T-helper 22 cell (primary cell): ENCODE results near the gene HMGCS2.
"Not testable (repeated sequence)": the region's sequence is repeated elsewhere in the genome, so short reads cannot be mapped to it uniquely, and the experiment has no call there.

ENCODE experiments used
- DNase-seq: peaks from one replicate; pipeline ENCODE4 v3.0.0-alpha.2; 2020; ENCODE audit warnings: low read depth

The HMGCS2 gene

DNA sequence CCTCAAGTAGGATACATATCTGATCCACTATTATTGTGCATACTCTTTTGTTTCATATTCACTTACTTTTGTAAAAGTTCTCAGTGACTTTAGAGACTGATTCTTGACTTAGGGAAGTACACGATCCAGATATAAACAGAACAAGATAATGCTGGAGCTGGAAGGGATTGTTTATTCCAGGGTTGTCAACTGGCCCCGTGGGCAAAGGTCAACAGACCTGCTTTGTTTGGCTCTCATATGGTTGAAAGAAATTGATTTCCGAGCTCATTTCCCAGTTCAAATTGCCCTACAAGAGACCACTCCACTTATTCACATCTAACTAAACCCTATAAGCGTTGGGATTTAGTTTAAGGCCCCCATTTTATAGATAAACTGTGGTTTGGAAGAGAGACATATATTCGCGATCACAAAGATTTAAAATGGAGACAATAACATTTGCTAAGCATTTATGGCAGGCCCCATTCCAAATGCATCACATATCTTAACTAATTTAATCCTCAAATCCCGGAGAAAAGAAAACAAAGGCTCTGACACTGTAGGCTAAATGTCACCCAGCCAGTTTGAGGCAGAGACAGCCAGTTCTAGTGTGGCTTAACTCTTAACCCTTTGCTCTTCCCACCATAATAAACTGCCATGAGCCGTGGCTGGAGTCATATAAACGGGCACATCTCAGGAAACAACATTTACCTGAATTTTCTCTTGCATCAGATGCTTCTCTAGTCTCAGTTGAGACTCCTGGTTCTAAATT lies 21.9 kb upstream of the HMGCS2 start:
- DNase-seq = no peak

DNA sequence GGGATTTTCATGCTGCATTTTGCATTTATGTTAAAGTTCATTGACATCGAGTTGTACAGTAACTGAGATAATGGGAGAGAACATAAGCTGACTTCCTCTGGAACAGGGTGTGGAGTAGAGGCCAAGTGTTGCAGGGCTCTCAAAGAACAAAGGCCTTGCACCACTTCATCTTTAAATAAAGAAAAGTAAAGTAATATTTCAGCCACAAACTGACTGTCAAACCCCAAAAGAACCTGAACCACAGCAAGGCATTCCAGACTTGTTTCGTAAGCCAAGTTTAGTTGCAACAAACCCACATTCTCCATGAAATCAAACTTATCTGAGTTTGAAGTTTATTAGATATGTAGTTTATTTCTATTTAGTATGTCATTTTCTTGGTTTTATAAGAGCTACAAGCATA lies 19.1 kb upstream of the HMGCS2 start:
- no peak for DNase-seq

DNA sequence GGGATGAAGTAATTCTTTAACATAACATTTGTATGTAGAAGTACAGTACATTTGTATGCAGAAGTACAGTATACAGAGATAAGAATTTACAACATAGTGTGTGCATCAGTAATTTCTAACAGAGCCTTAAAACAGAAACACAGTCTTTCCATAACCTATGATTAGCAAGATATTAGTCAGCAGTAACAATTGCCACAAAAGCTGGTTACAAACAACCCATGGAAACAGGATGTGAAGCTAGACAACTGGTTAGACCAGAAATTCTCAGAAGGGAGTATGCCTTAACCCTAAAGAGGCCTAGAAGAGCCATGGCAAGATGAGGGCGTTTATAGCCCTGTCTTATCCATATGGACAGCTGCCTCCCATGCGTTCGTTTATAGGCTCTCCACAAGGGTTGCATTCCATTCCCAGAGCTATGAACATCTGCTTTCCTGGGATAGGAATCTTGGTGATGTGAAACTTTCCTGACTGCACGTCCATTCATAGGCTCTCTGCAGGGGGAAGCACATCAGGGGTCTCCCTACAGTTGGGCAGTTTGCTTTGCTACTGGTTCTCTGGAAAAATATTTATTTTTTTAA lies 17.9 kb upstream of the HMGCS2 start:
- DNase-seq = not testable (repeated sequence)

DNA sequence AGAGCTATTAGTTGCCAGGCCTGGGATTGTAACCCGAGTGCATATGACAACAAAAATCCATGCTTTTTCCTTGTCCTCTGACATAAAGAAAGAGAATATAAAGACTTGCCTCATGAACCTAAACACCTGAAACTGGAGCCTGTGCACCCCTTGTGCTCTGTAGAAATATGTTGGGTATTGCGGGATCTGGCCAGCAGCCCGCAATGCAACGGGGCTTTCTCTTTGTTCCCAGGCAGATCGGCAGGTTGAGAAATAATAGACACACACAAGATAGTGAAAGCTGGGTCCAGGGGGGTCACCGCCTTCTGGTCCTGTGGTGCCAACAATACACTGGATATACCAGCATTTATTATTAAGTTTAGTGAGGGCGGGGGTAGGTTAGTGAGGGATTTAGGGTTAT lies 17.3 kb upstream of the HMGCS2 start:
- DNase-seq = not testable (repeated sequence)

DNA sequence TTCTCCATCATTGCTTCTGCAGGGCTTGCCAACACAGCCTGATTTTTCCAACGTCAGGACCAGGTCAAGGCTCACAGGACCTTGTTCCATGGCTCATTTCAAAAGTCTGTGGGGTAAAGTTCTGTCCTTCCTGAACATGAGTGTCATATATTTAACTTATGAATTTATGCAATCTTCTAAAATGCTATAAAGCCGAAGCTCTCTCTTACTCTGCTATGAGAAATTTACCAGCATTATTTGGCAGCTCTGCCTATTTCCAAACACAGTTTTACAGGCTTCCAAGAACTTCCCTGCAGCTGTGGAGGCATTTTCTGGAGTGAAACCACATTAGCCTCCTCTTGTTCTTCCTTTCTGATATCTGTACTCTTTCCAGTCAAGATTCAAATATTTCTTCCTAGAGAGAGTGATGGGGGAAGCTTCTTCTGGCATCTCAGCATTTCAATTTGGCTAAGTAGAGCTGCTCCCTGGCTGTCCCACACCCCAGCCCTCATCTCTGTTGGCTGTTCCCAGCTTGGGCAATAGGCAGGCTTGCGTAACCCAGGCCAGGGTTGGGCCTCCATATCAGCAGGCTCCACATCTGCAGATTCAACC lies 15.6 kb upstream of the HMGCS2 start:
- no peak for DNase-seq

DNA sequence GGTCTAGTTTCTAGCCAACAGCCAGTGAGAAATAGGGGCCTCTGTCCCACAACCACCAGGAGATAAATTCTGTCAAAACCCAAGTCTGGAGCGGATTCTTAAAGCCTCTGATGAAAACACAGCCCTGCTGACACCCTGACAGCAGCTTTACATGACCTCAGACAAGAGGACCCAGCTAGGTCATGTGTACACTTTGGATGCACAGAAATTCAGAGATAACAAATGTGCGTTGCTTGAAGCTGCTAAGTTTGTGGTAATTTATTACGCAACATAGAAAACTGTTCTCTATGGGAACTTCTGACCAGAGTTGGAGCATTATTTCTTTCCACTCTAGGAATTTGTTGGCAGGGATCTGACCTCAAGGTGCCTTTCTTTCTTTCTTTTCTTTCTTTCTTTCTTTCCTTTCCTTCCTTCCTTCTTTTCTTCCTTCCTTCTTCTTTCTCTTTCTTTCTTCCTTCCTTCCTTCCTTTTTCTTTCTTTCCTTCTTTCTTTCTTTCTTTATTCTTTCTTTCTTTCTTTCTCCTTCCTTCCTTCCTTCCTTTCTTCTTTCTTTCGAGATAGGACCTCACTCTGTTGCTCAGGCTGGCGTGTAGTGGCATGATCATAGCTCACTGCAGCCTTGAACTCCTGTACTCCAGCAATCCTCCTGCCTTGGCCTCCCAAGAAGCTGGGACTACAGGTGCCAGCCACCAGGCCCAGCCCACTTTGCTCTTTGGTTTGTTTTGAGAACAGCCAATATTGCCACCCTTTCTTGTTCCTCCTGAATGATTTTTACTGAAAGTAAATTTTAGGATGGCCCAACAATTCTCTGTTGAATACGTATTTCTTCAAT lies 14.9 kb upstream of the HMGCS2 start:
- DNase-seq = no peak

DNA sequence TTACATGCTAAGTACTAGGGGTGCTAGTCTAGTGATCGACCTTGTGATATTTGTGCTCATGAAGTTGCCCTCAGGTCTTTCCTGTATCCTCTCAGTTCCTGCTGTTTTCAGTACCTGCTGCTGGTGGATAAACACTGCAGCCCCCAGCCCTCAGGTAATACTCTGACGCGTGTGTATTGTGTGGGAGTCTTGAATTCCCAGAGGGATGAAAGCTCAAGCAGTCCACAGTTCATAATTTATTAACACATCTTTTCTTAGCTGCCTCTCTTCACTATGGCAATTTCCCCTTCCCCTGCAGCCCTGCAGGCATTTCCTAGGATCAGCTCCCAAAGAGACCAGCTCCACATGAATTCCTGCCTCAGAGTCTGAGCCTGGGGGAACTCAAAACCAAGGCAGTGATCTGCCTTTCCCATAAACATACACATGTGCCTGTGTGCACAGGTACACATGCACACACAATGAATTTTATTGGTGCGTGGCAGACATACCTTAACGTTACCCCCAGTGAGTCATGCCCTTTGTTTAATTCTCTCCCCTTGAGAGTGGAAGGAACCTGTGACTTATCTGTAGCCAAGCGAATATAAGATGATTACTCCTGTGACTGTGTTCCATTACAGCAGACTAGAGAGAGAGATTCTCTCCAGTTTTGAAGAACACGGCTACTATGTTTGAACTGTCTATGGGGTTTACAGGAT lies 14.1 kb upstream of the HMGCS2 start:
- DNase-seq = no peak

DNA sequence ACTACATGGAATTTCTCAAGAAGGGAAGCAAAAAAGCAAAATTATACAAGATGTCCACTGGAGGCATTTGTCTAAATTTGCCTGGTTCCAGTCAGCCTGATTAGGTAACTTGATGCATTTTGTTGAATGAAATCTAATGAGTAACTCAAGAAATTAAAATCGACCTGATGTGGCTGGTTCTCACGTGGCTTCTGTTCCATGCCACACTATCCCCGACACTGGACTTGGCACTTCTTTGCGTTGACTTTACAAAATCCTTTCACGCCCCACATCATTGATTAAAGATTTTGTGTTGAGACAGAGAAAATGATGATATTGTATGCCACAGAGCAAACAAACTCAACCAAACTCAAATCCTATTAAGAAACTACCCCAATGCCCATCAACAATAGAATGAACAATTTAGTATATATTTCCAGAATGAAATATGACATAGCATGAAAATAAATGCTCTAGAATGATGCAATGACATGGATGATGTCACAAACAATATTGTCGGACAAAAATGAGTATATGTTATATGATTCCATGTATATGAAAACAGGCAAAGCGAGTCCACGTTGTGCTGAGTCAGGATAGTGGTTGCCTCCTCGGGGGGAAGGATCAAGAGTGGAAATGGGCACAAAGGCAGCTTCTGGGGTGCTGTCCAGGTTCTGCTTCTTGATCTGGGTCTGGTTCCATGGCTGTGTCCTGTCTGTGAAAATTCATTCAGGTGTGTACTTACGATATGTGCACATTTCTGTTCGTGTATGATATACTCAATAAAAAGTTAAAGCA lies 12.9 kb upstream of the HMGCS2 start:
- DNase-seq = no peak

DNA sequence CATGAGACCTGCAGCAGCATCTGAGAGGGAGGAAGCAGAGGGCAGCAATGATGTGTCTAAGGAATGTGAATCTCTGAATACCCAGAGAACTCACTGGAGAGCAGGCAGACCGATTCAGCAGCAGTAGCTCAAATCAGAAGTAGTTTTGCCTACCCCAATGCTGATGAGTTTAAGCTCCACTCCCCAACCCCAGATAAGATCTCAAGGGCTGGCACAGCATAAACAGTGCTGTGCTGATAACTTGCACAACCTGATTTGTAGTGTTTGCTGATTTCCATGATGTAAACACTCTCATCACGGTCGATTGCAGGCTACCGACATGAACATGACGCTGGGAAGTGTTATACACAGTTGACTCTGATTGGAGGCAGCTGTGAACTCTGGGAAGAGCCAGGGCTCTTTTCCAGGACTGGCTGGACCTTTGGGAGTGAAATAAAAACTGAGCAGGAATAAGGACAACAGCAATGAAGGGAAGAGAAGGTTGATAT lies 11.2 kb upstream of the HMGCS2 start:
- DNase-seq = no peak

DNA sequence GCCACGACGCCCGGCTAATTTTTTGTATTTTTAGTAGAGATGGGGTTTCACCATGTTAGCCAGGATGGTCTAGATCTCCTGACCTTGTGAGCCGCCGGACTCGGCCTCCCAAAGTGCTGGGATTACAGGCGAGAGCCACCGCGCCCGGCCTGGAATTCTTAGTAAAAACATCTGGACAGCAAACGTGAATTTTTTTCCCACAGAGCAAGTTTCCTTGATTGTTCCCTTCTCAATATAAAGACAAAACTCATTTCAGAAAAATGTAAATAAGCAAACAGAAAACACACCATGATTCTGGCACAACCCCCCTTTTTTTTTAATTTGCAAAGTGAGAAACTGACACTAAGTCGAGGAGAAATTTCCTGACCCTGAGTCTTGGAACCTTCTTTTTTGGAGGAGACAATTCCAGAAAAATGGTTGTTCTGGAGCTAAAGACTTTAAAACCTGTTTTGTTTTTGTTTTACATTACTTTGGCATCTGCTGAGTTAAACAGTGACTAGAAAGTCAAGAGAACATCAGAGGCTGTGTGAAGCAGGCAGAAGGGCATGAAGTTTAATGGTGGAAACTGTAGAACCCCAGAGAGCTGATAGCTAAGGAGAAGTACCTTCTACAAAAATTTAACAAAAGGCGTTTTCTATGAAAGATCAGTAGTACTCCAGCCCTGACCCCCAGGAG lies 10.3 kb upstream of the HMGCS2 start:
- no peak for DNase-seq

DNA sequence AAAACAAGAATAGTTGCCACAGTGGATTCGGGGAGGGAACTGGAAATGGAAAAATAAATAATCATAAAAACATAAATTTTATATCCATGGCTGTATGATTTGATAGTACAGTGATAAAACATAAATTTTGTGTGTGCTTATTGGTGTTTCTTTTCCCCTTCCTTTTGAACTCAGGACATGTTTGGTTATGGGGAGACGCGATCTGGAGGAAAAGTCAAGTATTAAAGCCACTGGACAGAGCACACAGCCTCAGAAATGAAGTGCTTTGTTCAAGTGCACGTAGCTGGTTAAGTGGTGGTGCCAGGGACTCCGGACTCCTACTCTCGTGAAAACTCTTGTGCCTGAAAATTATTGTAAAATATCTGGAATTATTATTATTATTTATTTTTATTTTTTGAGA lies 9.7 kb upstream of the HMGCS2 start:
- no peak for DNase-seq

DNA sequence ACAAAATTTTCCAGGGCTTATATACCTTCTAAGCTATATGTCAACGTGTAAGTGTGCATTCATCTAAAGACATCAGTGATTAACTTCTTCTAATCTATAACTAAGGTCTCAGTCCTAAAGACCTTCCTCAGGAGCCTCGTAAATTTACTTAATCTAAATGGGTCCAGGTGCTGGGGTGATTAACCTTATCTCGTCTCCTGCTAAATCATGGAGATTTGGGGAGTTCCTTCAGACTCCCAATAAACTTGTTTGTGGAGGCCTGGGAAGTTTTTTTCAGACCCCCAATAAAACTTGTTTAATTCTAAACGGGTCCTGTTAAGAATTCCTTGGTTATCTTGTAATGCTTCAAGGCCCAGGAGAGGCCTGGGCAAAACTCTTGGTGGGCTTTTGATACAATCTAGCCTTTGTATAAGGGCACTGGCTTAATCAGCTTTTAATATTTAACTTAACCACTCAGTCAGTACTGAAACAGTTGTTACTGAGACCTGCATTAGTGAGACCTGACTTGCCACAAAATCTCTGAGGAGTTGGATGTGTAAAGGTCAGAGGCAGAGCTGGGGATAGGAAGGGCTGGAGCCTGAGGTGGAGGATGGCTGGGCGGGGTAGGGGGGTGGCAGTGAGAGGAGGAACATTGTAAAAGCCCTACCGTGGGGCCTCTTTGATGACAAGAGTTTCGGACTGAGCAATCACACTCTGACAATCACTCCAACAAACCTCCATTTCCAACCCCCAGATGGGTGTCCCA lies 6.2 kb upstream of the HMGCS2 start:
- no peak for DNase-seq

DNA sequence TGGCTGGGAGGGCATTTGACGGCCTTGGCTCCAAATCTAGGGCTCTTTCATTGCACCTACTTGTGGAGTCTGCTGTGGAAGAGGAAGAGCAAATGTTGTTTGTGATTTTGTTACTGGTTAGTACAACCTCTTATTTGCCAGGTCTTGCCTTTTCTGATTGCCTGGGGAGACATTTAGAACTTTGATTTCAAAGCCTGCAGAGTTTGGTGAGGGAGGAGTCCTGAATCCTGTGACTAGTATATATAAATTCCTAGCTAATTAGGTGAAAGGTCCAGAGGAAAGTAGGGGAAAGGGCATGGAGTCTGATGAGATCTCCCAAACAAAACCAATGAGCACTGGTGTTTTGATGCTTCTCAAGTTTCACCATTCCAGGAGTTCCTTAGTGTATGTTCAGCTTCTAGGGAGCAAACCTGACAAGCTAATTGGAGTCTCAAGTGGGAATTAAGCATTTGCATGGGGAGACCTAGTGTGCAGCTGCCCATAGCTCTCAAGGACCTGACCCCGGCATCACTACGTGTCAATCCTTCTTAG lies 5.1 kb upstream of the HMGCS2 start:
- no peak for DNase-seq

DNA sequence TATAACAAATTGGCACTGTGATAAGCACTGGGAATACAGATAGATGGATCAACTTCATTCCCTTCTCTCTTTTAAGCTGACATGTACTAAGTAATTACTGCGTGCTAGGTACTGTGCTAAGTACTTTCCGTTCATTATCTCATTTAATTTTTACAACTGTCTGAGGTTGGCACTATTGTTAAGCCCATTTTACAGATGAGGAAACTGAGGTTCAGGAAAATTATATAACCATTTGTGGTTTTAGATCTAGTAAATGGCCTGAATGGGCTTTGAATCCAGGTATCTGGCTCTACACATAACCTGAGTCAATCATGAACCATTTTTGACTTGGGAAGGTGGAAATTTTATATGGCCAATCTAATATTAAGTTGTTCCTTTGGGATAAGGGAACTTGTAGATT lies 3.6 kb upstream of the HMGCS2 start:
- DNase-seq = no peak

DNA sequence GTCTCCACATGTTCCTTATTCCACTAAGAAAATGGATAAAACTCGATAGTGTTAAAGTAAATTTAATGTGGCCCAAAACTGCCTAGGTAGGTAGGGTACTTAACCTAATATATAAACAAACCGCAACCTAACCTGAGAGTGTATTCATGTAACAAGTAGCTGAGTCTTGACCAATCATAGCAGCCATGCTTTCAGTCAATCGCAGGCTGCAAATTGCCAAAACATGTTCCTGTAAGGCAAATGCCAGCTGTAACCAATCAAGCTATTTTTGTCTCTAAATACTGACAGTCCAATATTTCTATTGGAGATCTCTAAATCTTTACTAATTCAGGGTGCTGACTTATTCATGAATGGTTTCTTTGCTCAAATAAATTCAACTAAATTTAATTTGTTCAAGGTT lies 3.1 kb upstream of the HMGCS2 start:
- no peak for DNase-seq

DNA sequence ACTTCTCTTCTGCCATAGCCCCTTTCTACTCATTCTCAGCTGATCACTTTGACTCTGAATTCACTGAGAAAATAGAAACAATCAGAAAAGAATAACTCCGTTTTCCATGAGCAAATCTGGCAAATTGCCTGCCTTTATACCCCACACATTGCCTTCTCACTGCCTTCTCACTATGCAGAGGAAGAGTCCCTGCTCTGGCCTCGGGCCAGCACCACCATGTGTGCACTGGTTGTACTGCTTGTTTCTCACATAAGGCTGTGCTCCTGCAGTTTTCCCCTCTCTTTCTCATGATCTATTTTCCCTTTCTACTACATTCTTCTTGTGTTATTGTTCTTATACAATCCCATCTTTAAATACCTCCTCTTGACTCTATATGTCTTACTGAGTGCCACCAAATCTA lies 2.3 kb upstream of the HMGCS2 start:
- DNase-seq = no peak

DNA sequence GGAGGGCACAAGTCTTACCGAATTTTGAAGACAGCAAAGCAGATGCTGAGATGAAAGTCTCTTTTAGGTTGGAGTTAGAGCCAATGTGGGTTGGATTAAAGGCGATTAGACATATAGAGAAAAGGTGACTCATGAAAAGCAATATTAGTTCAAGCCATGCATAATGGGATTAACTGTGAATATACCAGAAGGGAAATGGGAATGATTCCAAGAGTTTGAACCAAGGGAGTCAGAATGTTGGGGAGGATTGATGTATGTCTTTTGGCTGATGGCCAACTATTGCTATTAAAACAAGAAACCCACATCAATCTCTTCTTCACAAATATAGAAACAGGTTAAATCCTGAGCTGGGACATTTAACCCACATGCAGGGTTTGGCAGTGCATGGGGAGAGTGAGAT lies 1.2 kb downstream of the HMGCS2 start:
- no peak for DNase-seq

DNA sequence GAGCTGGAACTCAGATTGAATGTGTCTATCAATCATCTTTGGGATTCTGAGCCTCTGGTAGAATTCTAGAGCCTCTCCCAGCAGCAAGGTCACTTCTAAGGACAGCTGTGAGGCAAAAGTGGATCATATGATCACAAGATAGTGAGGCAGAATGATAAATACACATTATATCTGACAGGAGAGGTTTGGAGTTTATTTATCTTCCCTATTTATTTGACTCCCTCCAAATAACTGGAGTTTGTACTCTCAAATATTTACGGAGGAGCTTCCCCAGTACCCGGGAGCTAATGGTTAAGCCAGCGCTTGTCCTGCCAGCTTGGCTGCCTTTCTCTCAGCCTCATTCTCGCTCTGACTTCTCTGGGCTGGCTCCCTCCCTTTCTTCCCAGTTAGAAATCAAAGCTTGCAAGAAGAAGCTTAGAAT lies 2.3 kb downstream of the HMGCS2 start:
- no peak for DNase-seq

DNA sequence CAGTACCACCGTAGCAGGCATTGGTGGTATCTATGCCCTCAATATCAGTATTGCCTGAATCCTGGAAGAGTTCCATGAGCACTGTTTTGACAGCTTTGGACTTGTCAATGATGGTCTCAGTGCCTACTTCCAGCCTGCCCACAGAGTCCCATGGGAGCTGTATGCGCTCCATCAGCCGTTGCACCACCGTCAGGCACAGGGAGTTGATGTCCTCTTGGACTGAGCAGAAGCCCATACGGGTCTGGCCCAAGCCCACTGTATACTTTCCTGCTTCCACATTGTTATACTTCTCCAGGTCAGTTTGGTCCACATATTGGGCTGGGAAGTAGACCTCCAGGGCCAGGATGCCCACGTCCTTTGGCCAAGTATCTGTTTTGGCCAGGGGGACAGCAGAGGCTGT lies 4.5 kb downstream of the HMGCS2 start:
- no peak for DNase-seq

DNA sequence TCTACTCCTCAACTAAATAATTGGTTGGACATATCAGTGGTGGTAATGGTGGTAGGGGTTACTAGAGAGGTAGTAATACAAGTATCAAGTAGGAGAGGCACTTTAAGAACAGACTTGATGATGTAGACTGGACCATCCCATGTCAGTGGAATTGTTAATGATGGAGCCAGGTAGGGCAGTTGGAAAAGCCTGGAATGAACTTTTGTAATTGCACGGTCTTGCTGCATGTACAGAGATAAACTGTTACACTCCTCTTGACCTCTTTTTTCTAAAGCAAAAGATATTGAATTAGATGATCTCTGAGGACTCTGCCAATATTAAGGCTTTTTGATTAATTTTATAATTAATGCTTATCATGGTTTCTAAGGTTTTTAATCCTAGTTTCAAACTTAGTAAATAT lies 5.8 kb downstream of the HMGCS2 start:
- no peak for DNase-seq
